IMR-90 (cell line): ENCODE results near the gene SAT2. TPM values are rescaled to one million over a fixed set of nuclear protein-coding genes. Genes with fewer than 3 reads are reported as not detected.

Source experiments
- ATAC-seq: fragments of 200-7000 bp; cut with Tn5 transposase; 2 replicates; pipeline ENCODE4 v1.9.1; 2020; ENCODE audit warnings: low read depth, mild to moderate bottlenecking, moderate library complexity
- BruUV-seq: library from RNA; stranded (reverse); fragments of 400-500 nt; replicated peaks from 2 replicates; lab custom pipeline; 2021; lab: Mats Ljungman, UMichigan
- CTCF ChIA-PET: fragments of 300-600 bp; formaldehyde crosslinking; extraction: SDS; loops from one replicate; lab custom pipeline; 2021; ENCODE audit warnings: antibody characterized with exemption; lab: Yijun Ruan, JAX
- POLR2A ChIA-PET: fragments of 300-600 bp; sonication (Branson Sonifier 250); formaldehyde crosslinking; loops from one replicate; lab custom pipeline; 2022; ENCODE audit warnings: antibody characterized with exemption; ENCODE audit not compliant: unreplicated experiment; lab: Charles Lee
- DNase-seq: peaks from one replicate; pipeline ENCODE4 v3.0.0; 2013
- H2AFZ ChIP-seq: replicated peaks from 2 replicates; pipeline ENCODE3; 2013; ENCODE audit warnings: low read length, mild to moderate bottlenecking; ENCODE audit not compliant: poor library complexity
- H2AK5ac ChIP-seq: 2 replicates; pipeline ENCODE4 v1.6.1; 2013; ENCODE audit warnings: low read depth, low read length, inconsistent platforms
- H2AK9ac ChIP-seq: replicated peaks from 2 replicates; pipeline ENCODE3; 2013; ENCODE audit warnings: mild to moderate bottlenecking, low read depth, low read length, moderate library complexity; ENCODE audit not compliant: poor library complexity
- H2BK120ac ChIP-seq: 2 replicates; pipeline ENCODE4 v1.6.1; 2013; ENCODE audit warnings: low read depth, low read length, inconsistent platforms
- H2BK15ac ChIP-seq: 3 replicates; pipeline ENCODE4 v1.6.1; 2013; ENCODE audit warnings: low read depth, low read length, inconsistent platforms
- H2BK20ac ChIP-seq: 2 replicates; pipeline ENCODE4 v1.6.1; 2013; ENCODE audit warnings: low read depth, mild to moderate bottlenecking, inconsistent platforms, low read length, moderate library complexity
- H2BK5ac ChIP-seq: 2 replicates; pipeline ENCODE4 v1.6.1; 2013; ENCODE audit warnings: mild to moderate bottlenecking, low read depth, low read length, inconsistent platforms; ENCODE audit not compliant: poor library complexity, severe bottlenecking
- H3K14ac ChIP-seq: replicated peaks from 2 replicates; pipeline ENCODE4 v1.6.1; 2013; ENCODE audit warnings: low read depth, low read length, inconsistent platforms
- H3K18ac ChIP-seq: 2 replicates; pipeline ENCODE4 v1.6.1; 2013; ENCODE audit warnings: low read depth, low read length, control low read depth
- H3K23ac ChIP-seq: 2 replicates; pipeline ENCODE4 v1.6.1; 2013; ENCODE audit warnings: low read depth, low read length, inconsistent platforms
- H3K27ac ChIP-seq: 2 replicates; pipeline ENCODE4 v1.5.1; 2013; ENCODE audit warnings: mild to moderate bottlenecking, control low read depth, low read length; ENCODE audit not compliant: insufficient read depth
- H3K27me3 ChIP-seq: 2 replicates; pipeline ENCODE4 v1.6.1; 2013; ENCODE audit warnings: low read length; ENCODE audit not compliant: control insufficient read depth, insufficient read depth
- H3K36me3 ChIP-seq: 2 replicates; pipeline ENCODE4 v1.6.1; 2013; ENCODE audit warnings: low read length, mixed read lengths; ENCODE audit not compliant: control insufficient read depth, insufficient read depth
- H3K4ac ChIP-seq: 2 replicates; pipeline ENCODE4 v1.6.1; 2013; ENCODE audit warnings: low read depth, low read length, inconsistent platforms
- H3K4me1 ChIP-seq: 2 replicates; pipeline ENCODE4 v1.6.1; 2013; ENCODE audit warnings: low read length, mixed read lengths; ENCODE audit not compliant: control insufficient read depth, insufficient read depth
- H3K4me2 ChIP-seq: 2 replicates; pipeline ENCODE4 v1.6.1; 2013; ENCODE audit warnings: low read depth, mild to moderate bottlenecking, control low read depth, low read length, moderate library complexity
- H3K4me3 ChIP-seq: 2 replicates; pipeline ENCODE4 v1.5.1; 2013; ENCODE audit warnings: low read depth, mild to moderate bottlenecking, control low read depth, low read length, moderate library complexity; ENCODE audit not compliant: insufficient read depth
- H3K56ac ChIP-seq: 2 replicates; pipeline ENCODE4 v1.6.1; 2013; ENCODE audit warnings: low read length, inconsistent platforms; ENCODE audit not compliant: insufficient read depth; ENCODE audit errors: extremely low read depth
- H3K79me1 ChIP-seq, 2 experiments: 2 replicates each; pipeline ENCODE4 v1.6.1; 2013; ENCODE audit warnings: low read length in 2 of 2, inconsistent platforms in 1 of 2, low read depth in 1 of 2
- H3K9ac ChIP-seq: 2 replicates; pipeline ENCODE4 v1.6.1; 2013; ENCODE audit warnings: low read depth, low read length, control low read depth
- H3K9me1 ChIP-seq: 2 replicates; pipeline ENCODE4 v1.6.1; 2013; ENCODE audit warnings: low read length, inconsistent platforms; ENCODE audit not compliant: insufficient read depth
- H3K9me3 ChIP-seq: 2 replicates; pipeline ENCODE4 v1.6.1; 2013; ENCODE audit warnings: low read length; ENCODE audit not compliant: control insufficient read depth, insufficient read depth
- H4K20me1 ChIP-seq: 2 replicates; pipeline ENCODE4 v1.6.1; 2013; ENCODE audit warnings: low read length, inconsistent platforms; ENCODE audit not compliant: insufficient read depth
- H4K5ac ChIP-seq: 2 replicates; pipeline ENCODE4 v1.6.1; 2013; ENCODE audit warnings: mild to moderate bottlenecking, low read depth, low read length, control low read depth
- H4K8ac ChIP-seq, 2 experiments: 2 replicates each; pipeline ENCODE4 v1.6.1; 2013; ENCODE audit warnings: low read depth in 2 of 2, low read length in 2 of 2, control low read depth in 1 of 2, inconsistent platforms in 1 of 2
- H4K91ac ChIP-seq: 2 replicates; pipeline ENCODE4 v1.6.1; 2013; ENCODE audit warnings: low read depth, low read length, inconsistent platforms; ENCODE audit not compliant: insufficient read depth
- FOS ChIP-seq: fragments of 150-350 bp; IDR thresholded peaks from 2 replicates; pipeline ENCODE4 v1.6.1; 2016; ENCODE audit warnings: low read depth, low read length
- MAFK ChIP-seq: IDR thresholded peaks from 2 replicates; pipeline ENCODE4 v1.6.1; 2012; ENCODE audit warnings: low read depth, low read length, improper control_type of control experiment
- NFE2L2 ChIP-seq: fragments of 150-350 bp; IDR thresholded peaks from 2 replicates; pipeline ENCODE4 v1.6.1; 2016; ENCODE audit warnings: low read depth, mild to moderate bottlenecking, low read length
- WGBS, 2 experiments: methylation state at CpG; one replicate each; pipeline versions ENCODE4 v1.1.5 to v1.1.7; 2013; ENCODE audit warnings: missing lambda C conversion rate in 2 of 2; ENCODE audit not compliant: insufficient read length in 1 of 2; ENCODE audit errors: extremely low coverage in 2 of 2; 5-methylcytosine and 5-hydroxymethylcytosine counted together
- dilution Hi-C: fragments of 300-500 bp; cut with HindIII; formaldehyde crosslinking; loops from one replicate; pipeline ENCODE4 v1.14.3; 2018; ENCODE audit warnings: low sequenced_read_pairs; ENCODE audit not compliant: unreplicated experiment
- in situ Hi-C: fragments of 300-500 bp; cut with MboI; formaldehyde crosslinking; loops from 3 replicates; pipeline ENCODE4 v1.14.3; 2019; ENCODE audit warnings: low sequenced_read_pairs, inconsistent platforms, mixed read lengths
- intact Hi-C: fragments of 100-400 bp; cut with micrococcal nuclease; formaldehyde crosslinking; loops from 2 replicates; pipeline ENCODE4 v1.10.0; 2022
- polyA plus RNA-seq, 3 experiments: library from polyadenylated mRNA; depleted of rRNA; stranded (reverse); fragments of >200 nt; gene quantifications; 2 replicates each; pipeline ENCODE4 v1.2.3, GENCODE V29; 2012; ENCODE audit warnings: low replicate concordance in 1 of 3
- total RNA-seq: library from RNA; depleted of rRNA; stranded (reverse); fragments of >200 nt; gene quantifications from 2 replicates; pipeline ENCODE4 v1.2.3, GENCODE V29; 2012

Gene SAT2
- total and polyA plus RNA-seq, 2 of the 4 experiments (the other 2 are of a cell fraction), result 20.4 to 45.9 TPM

- intact Hi-C loops, result no loop called here
- in situ Hi-C loops, result no loop called here
- no peak overlapping the region for H2BK120ac ChIP-seq
- H3K4me1 ChIP-seq, result peaks cover 9% of the 10 kb centered on the region
- H4K8ac ChIP-seq, result no peak overlapping the region
- DNase-seq, result no peak
- WGBS, 2 experiments, result no CpG with 5 or more reads among the region's 3 CpGs
- H3K18ac ChIP-seq, result no peak overlapping the region
- dilution Hi-C loops, result no loop called here
- peaks cover 16% of the 10 kb centered on the region for H3K9me1 ChIP-seq
- H2BK5ac ChIP-seq, result no peak overlapping the region
- POLR2A ChIA-PET, result interaction anchor here (0.6 kb wide), 1 partner anchor 340 kb away, joined by 3 read pairs; no protein-coding TSS in a partner anchor
- H4K5ac ChIP-seq, result no peak overlapping the region
- no peaks in the 10 kb centered on the region for H3K27me3 ChIP-seq
- H2AFZ ChIP-seq, result no peak overlapping the region
- no peak overlapping the region for H3K9ac ChIP-seq
- H3K9me3 ChIP-seq, result no peaks in the 10 kb centered on the region
- peak overlapping the region; percentile 6; the same call in 1 of the 2 replicates for H3K23ac ChIP-seq
- H2BK20ac ChIP-seq, result no peak overlapping the region
- peak overlapping the region; percentile 3; the same call in 1 of the 2 replicates for H3K27ac ChIP-seq
- TF ChIP-seq MAFK (peak; percentile 97), NFE2L2 (peak; percentile 90), FOS (no peak)
- H3K4ac ChIP-seq, result no peak overlapping the region
- H2BK15ac ChIP-seq, result no peak overlapping the region
- H3K4me2 ChIP-seq, result peak overlapping the region; percentile 27
- peaks cover 42 to 63% of the 10 kb centered on the region in 2 experiments for H3K79me1 ChIP-seq
- no peak overlapping the region for H4K91ac ChIP-seq
- no peak overlapping the region for H2AK5ac ChIP-seq
- CTCF ChIA-PET, result interaction anchor here (0.6 to 0.7 kb wide), 3 partner anchors 87 to 328 kb away, joined by 3 to 7 read pairs (median 5); no protein-coding TSS in a partner anchor
- H2AK9ac ChIP-seq, result no peak overlapping the region
- no peak overlapping the region for H3K4me3 ChIP-seq
- no peak overlapping the region for H3K56ac ChIP-seq
- peaks cover 54% of the 10 kb centered on the region for H4K20me1 ChIP-seq
- no TSS peak for BruUV-seq
- ATAC-seq, result no peak
- peaks cover 5% of the 10 kb centered on the region for H3K36me3 ChIP-seq
- no peak overlapping the region for H3K14ac ChIP-seq
Measured at GRCh38 chr17:7611635-7612293, 15.9 kb downstream of the SAT2 start.
